ENCODE measurements around the gene PIP4K2A. TPM values are rescaled to one million over a fixed set of nuclear protein-coding genes. Genes with fewer than 3 reads are reported as not detected.
A peak's percentile ranks its signal among the peaks of the same experiment; 100 is the strongest.

Gene PIP4K2A
- total RNA-seq, 2 experiments from 2014 or later: 108 to 115 TPM

GRCh38 chr10:22625516-22626290 is 88.7 kb downstream of the PIP4K2A start:
- Mint-ChIP-seq H3K27me3 (no peaks in the 10 kb centered on the region), H3K4me1 (ENCODE audit: low read depth) (peaks cover 89% of the 10 kb centered on the region), H3K9me3 (peaks cover 2% of the 10 kb centered on the region), H3K27ac (peak overlapping the region; percentile 86), H3K36me3 (ENCODE audit: low read depth) (peaks cover 25% of the 10 kb centered on the region), H3K4me3 (peak overlapping the region; percentile 24)
- DNase-seq: no peak
- intact Hi-C loops (cut with micrococcal nuclease): loop anchor here (5.0 kb wide), 1 partner anchor 42 kb away; no protein-coding TSS in a partner anchor
- ATAC-seq: no peak
- no peak for TF ChIP-seq CTCF (IDR thresholded peaks at IDR 0.05)
- ChIA-PET POLR2A (interaction anchor here (1.1 to 1.4 kb wide), 3 partner anchors 18 to 41 kb away, joined by 3 to 4 read pairs (median 4); no protein-coding TSS in a partner anchor), CTCF (interaction anchor here (0.6 to 1.5 kb wide), 14 partner anchors 10 to 364 kb away, joined by 3 to 5 read pairs (median 3); no protein-coding TSS in a partner anchor)

GRCh38 chr10:22624287-22624738 is 90.1 kb downstream of the PIP4K2A start:
- Mint-ChIP-seq H3K4me3 (peak overlapping the region; percentile 42), H3K9me3 (peaks cover 2% of the 10 kb centered on the region), H3K27me3 (no peaks in the 10 kb centered on the region), H3K4me1 (ENCODE audit: low read depth) (peaks cover 95% of the 10 kb centered on the region), H3K27ac (peak overlapping the region; percentile 86), H3K36me3 (ENCODE audit: low read depth) (peaks cover 27% of the 10 kb centered on the region)
- ATAC-seq: peak; percentile 22
- ChIA-PET CTCF (interaction anchor here (0.8 to 1.9 kb wide), 7 partner anchors 9 to 57 kb away, joined by 3 to 7 read pairs (median 5); no protein-coding TSS in a partner anchor), POLR2A (interaction anchor here (0.6 to 1.5 kb wide), 7 partner anchors 7 to 57 kb away, joined by 3 to 6 read pairs (median 3); no protein-coding TSS in a partner anchor)
- DNase-seq: no peak
- TF ChIP-seq CTCF (IDR thresholded peaks at IDR 0.05): no peak
- intact Hi-C loops (cut with micrococcal nuclease): no loop called here

GRCh38 chr10:22623633-22624253 is 90.6 kb downstream of the PIP4K2A start:
- ChIA-PET CTCF (interaction anchor here (0.8 to 1.9 kb wide), 9 partner anchors 9 to 68 kb away, joined by 3 to 7 read pairs (median 3); no protein-coding TSS in a partner anchor), POLR2A (interaction anchor here (0.6 to 1.7 kb wide), 9 partner anchors 8 to 58 kb away, joined by 3 to 7 read pairs (median 4); no protein-coding TSS in a partner anchor)
- Mint-ChIP-seq H3K27ac (peak overlapping the region; percentile 86), H3K4me3 (peak overlapping the region; percentile 42), H3K36me3 (ENCODE audit: low read depth) (peaks cover 25% of the 10 kb centered on the region), H3K4me1 (ENCODE audit: low read depth) (peaks cover 96% of the 10 kb centered on the region), H3K27me3 (no peaks in the 10 kb centered on the region), H3K9me3 (peaks cover 2% of the 10 kb centered on the region)
- intact Hi-C loops (cut with micrococcal nuclease): no loop called here
- DNase-seq: peak; percentile 61
- TF ChIP-seq CTCF (IDR thresholded peaks at IDR 0.05): no peak
- ATAC-seq: peak; percentile 64

GRCh38 chr10:22622242-22622806 is 92.1 kb downstream of the PIP4K2A start:
- H3K27ac Mint-ChIP-seq: peak overlapping the region; percentile 86
- peaks cover 96% of the 10 kb centered on the region for H3K4me1 Mint-ChIP-seq (ENCODE audit: low read depth)
- DNase-seq (no peak), ATAC-seq (no peak)
- peaks cover 20% of the 10 kb centered on the region for H3K36me3 Mint-ChIP-seq (ENCODE audit: low read depth)
- H3K9me3 Mint-ChIP-seq: no peaks in the 10 kb centered on the region
- intact Hi-C loops (cut with micrococcal nuclease): no loop called here
- TF ChIP-seq CTCF (IDR thresholded peaks at IDR 0.05): no peak
- CTCF ChIA-PET: interaction anchor here (1.4 to 3.0 kb wide), 3 partner anchors 7 to 14 kb away, joined by 3 to 13 read pairs (median 6); no protein-coding TSS in a partner anchor
- POLR2A ChIA-PET: interaction anchor here (1.2 to 2.7 kb wide), 4 partner anchors 8 to 26 kb away, joined by 4 to 10 read pairs (median 6); no protein-coding TSS in a partner anchor
- H3K27me3 Mint-ChIP-seq: no peaks in the 10 kb centered on the region
- H3K4me3 Mint-ChIP-seq: no peak overlapping the region

All from activated CD8-positive, alpha-beta T cell treated with anti-CD3 and anti-CD28 coated beads for 36 hours (primary cell).